HepG2 (cell line): ENCODE results near the gene OST4. TPM values are rescaled to one million over a fixed set of nuclear protein-coding genes. Genes with fewer than 3 reads are reported as not detected.

Source experiments
- AGO2 ChIP-seq: fragments of 200-400 bp; formaldehyde crosslinking; optimal IDR thresholded peaks from 2 replicates; pipeline ENCODE3; 2017; ENCODE audit warnings: mild to moderate bottlenecking, low read depth, low read length, moderate library complexity
- HNRNPK ChIP-seq: fragments of 200-400 bp; formaldehyde crosslinking; IDR thresholded peaks from 2 replicates; pipeline ENCODE4 v1.6.1; 2018; ENCODE audit warnings: low read length, low read depth, moderate library complexity, mild to moderate bottlenecking; ENCODE audit not compliant: poor library complexity, severe bottlenecking
- JUND ChIP-seq: sonication (generic); formaldehyde crosslinking; IDR thresholded peaks from 2 replicates; pipeline ENCODE4 v1.8.0; 2022; ENCODE audit warnings: mild to moderate bottlenecking, missing genetic modification reagents
- NR3C1 ChIP-seq: sonication (generic); formaldehyde crosslinking; IDR thresholded peaks from 2 replicates; pipeline ENCODE4 v1.4.0; 2020; ENCODE audit warnings: missing genetic modification reagents
- SPEN ChIP-seq: sonication (generic); formaldehyde crosslinking; IDR thresholded peaks from 2 replicates; pipeline ENCODE4 v1.5.1; 2020; ENCODE audit warnings: low read depth, mild to moderate bottlenecking, missing genetic modification reagents
- TBL1XR1 ChIP-seq: fragments of 150-350 bp; IDR thresholded peaks from 2 replicates; pipeline ENCODE4 v1.6.1; 2014; ENCODE audit warnings: borderline replicate concordance, low read length; ENCODE audit not compliant: partially characterized antibody
- TFE3 ChIP-seq: IDR thresholded peaks from 2 replicates; pipeline ENCODE4 v1.6.1; 2016
- ZBED4 ChIP-seq: sonication (generic); formaldehyde crosslinking; IDR thresholded peaks from 2 replicates; pipeline ENCODE4 v1.4.0; 2020; ENCODE audit warnings: missing genetic modification reagents, borderline replicate concordance
- ZBTB8A ChIP-seq: sonication (generic); formaldehyde crosslinking; IDR thresholded peaks from 2 replicates; pipeline ENCODE4 v1.4.0; 2020; ENCODE audit warnings: mild to moderate bottlenecking, low read depth, missing genetic modification reagents, borderline replicate concordance
- ZNF34 ChIP-seq: sonication (generic); formaldehyde crosslinking; IDR thresholded peaks from 2 replicates; pipeline ENCODE4 v1.4.0; 2020; ENCODE audit warnings: mild to moderate bottlenecking, missing genetic modification reagents, borderline replicate concordance
- ZNF441 ChIP-seq: sonication (generic); formaldehyde crosslinking; IDR thresholded peaks from 2 replicates; pipeline ENCODE4 v1.7.0; 2021; ENCODE audit warnings: missing genetic modification reagents, borderline replicate concordance
- ZNF564 ChIP-seq: sonication (generic); formaldehyde crosslinking; IDR thresholded peaks from 2 replicates; pipeline ENCODE4 v1.8.1; 2023; ENCODE audit warnings: mild to moderate bottlenecking, missing genetic modification reagents
- ZNF768 ChIP-seq: sonication (generic); formaldehyde crosslinking; IDR thresholded peaks from 2 replicates; pipeline ENCODE4 v1.4.0; 2020; ENCODE audit warnings: missing genetic modification reagents
- polyA plus RNA-seq, 8 experiments: library from polyadenylated mRNA; depleted of rRNA in 3 of 8; stranded (reverse) in 7 of 8; unstranded in 1 of 8; fragments of >200 nt; fragmentation: Illumina TruSeq in 4 of 8; extraction: Trizol in 4 of 8; gene quantifications; 2 replicates each; pipeline versions ENCODE4 v1.2.1 to v1.2.3, GENCODE V29; 2011 to 2016; ENCODE audit warnings: low read depth in 4 of 8, missing spikeins in 1 of 8, mixed read lengths in 1 of 8; ENCODE audit not compliant: insufficient read depth in 1 of 8
- total RNA-seq, 5 experiments: library from RNA; depleted of rRNA; stranded (reverse); fragments of >200 nt; fragmentation: Illumina TruSeq; extraction: Trizol; gene quantifications; 2 replicates each; pipeline ENCODE4 v1.2.3, GENCODE V29; 2016; ENCODE audit warnings: low read depth in 1 of 5
- TF ChIP-seq, protein P1 (sequence below): sonication (generic); formaldehyde crosslinking; IDR thresholded peaks from 2 replicates; pipeline ENCODE4 v1.5.0; 2020; ENCODE audit warnings: mild to moderate bottlenecking, missing genetic modification reagents, moderate library complexity
- TF ChIP-seq, protein P2 (sequence below): sonication (generic); formaldehyde crosslinking; IDR thresholded peaks from 2 replicates; pipeline ENCODE4 v1.5.0; 2020; ENCODE audit warnings: missing genetic modification reagents
- TF ChIP-seq, protein P3 (sequence below): sonication (generic); formaldehyde crosslinking; IDR thresholded peaks from 2 replicates; pipeline ENCODE4 v1.5.0; 2020; ENCODE audit warnings: mild to moderate bottlenecking, missing genetic modification reagents

Gene OST4
- total and polyA plus RNA-seq, 2 of the 13 experiments (the other 11 are each of a cell fraction or from before 2014, with no cell fraction given) = 498 to 584 TPM

DNA sequence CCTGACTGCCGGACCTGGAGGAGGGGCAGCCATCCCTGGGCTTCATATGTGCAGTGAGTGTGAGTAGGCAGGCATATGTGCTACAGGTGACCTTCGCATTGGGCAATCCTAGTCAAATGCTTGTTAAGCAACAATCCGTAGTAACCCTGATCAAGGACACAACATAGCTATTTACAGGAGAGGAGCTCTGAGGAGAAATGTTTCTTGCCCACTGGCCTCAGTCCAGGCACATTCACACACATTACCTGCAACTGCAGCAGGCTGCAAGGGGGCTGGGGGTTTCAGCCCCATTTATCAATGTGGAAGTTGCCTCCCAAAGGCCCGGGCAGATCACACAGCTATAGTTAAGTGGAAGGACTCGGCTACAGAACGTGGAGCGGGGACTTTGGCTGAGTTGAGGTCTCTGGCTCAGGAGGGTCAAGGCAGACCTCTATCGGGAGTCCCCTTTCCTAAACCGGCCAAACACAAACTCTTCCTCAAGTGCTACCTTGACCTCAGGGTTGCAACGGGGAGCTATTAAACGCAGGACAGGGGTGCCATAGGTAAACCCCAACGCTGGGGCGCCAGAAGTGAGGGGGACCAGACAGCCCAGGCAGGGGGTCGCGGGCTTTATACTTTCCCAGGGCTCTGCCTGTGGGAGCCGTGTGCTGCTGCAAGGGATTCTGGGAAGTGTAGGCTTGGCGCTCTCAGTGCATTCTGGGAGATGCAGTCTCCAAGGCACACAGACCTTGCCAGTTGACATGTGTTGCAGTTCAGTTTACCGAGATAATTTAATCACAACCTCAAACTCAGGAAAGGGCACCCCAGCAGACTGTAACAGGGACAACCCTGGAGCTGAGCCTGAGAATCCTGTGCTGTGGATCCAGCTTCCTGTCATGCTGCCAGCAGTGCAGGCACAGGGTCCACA, 24.5 kb upstream of the OST4 start (continued):
- TF ChIP-seq SPEN (CRISPR knock-in tag) (peak; percentile 73; the same call in 1 of the 2 replicates), ZBTB8A (CRISPR knock-in tag) (no peak), HNRNPK (no peak), TFE3 (CRISPR knock-in tag) (peak; percentile 96), AGO2 (peak; percentile 65), ZBED4 (CRISPR knock-in tag) (peak; percentile 92; the same call in 1 of the 2 replicates), TBL1XR1 (peak; percentile 76), ZNF768 (CRISPR knock-in tag) (no peak), ZNF441 (peak; percentile 52), ZNF564 (CRISPR knock-in tag) (peak; percentile 96), NR3C1 (no peak), ZNF34 (CRISPR knock-in tag) (no peak; the same call in 1 of the 2 replicates), JUND (CRISPR knock-in tag) (no peak)
- TF ChIP-seq, protein P1, sequence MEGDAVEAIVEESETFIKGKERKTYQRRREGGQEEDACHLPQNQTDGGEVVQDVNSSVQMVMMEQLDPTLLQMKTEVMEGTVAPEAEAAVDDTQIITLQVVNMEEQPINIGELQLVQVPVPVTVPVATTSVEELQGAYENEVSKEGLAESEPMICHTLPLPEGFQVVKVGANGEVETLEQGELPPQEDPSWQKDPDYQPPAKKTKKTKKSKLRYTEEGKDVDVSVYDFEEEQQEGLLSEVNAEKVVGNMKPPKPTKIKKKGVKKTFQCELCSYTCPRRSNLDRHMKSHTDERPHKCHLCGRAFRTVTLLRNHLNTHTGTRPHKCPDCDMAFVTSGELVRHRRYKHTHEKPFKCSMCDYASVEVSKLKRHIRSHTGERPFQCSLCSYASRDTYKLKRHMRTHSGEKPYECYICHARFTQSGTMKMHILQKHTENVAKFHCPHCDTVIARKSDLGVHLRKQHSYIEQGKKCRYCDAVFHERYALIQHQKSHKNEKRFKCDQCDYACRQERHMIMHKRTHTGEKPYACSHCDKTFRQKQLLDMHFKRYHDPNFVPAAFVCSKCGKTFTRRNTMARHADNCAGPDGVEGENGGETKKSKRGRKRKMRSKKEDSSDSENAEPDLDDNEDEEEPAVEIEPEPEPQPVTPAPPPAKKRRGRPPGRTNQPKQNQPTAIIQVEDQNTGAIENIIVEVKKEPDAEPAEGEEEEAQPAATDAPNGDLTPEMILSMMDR (CRISPR knock-in tag) = peak; percentile 22
- TF ChIP-seq, protein P2, sequence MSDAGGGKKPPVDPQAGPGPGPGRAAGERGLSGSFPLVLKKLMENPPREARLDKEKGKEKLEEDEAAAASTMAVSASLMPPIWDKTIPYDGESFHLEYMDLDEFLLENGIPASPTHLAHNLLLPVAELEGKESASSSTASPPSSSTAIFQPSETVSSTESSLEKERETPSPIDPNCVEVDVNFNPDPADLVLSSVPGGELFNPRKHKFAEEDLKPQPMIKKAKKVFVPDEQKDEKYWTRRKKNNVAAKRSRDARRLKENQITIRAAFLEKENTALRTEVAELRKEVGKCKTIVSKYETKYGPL = peak; percentile 84
- TF ChIP-seq, protein P3, sequence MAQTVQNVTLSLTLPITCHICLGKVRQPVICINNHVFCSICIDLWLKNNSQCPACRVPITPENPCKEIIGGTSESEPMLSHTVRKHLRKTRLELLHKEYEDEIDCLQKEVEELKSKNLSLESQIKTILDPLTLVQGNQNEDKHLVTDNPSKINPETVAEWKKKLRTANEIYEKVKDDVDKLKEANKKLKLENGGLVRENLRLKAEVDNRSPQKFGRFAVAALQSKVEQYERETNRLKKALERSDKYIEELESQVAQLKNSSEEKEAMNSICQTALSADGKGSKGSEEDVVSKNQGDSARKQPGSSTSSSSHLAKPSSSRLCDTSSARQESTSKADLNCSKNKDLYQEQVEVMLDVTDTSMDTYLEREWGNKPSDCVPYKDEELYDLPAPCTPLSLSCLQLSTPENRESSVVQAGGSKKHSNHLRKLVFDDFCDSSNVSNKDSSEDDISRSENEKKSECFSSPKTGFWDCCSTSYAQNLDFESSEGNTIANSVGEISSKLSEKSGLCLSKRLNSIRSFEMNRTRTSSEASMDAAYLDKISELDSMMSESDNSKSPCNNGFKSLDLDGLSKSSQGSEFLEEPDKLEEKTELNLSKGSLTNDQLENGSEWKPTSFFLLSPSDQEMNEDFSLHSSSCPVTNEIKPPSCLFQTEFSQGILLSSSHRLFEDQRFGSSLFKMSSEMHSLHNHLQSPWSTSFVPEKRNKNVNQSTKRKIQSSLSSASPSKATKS (CRISPR knock-in tag) = no peak
